ENCODE results near the gene FBXO48. TPM values are rescaled to one million over a fixed set of nuclear protein-coding genes. Genes with fewer than 3 reads are reported as not detected.

FBXO48 gene
- total and polyA plus RNA-seq, 2 donors (not counting 1 experiment from before 2014, with no cell fraction given) = 0.33 to 0.65 TPM

GRCh38 chr2:68453761-68454360 lies 13.2 kb downstream of the FBXO48 start:
- Histone ChIP-seq H3K4me2 (ENCODE audit: extremely low read depth, insufficient read depth, low read length) (no peak overlapping the region), H3K4me3 (replicated peaks in 1 of 4; ENCODE audit: control extremely low read depth in 1 of 4, insufficient read depth in 1 of 4, low read depth in 3 of 4, low read length in 4 of 4) (no peak overlapping the region), H4K20me1 (ENCODE audit: control insufficient read depth, extremely low read depth, insufficient read depth, low read length) (no peaks in the 10 kb centered on the region)

GRCh38 chr2:68452158-68452900 lies 14.8 kb downstream of the FBXO48 start:
- H3K9me3 ChIP-seq (ENCODE audit: control insufficient read depth, insufficient read depth, low read depth, low read length) = no peaks in the 10 kb centered on the region
- no peak overlapping the region for H3K4me2 ChIP-seq (ENCODE audit: extremely low read depth, insufficient read depth, low read length)
- H2AFZ ChIP-seq (ENCODE audit: low read length) = no peak overlapping the region
- no peaks in the 10 kb centered on the region for H3K27me3 ChIP-seq (ENCODE audit: control insufficient read depth, insufficient read depth, low read length)
- no peak overlapping the region for H3K4me3 ChIP-seq (replicated peaks in 1 of 4; ENCODE audit: control extremely low read depth in 1 of 4, insufficient read depth in 1 of 4, low read depth in 3 of 4, low read length in 4 of 4)
- H3K36me3 ChIP-seq (ENCODE audit: control insufficient read depth, insufficient read depth, low read length) = no peaks in the 10 kb centered on the region
- no peaks in the 10 kb centered on the region for H3K4me1 ChIP-seq (ENCODE audit: control insufficient read depth, extremely low read depth, insufficient read depth, low read length)
- no peak for DNase-seq (ENCODE audit: low read depth in 2 of 2)
- no peaks in the 10 kb centered on the region for H3K79me2 ChIP-seq (ENCODE audit: control insufficient read depth, insufficient read depth, low read length)
- H3K27ac ChIP-seq (ENCODE audit: insufficient read depth, low read length) = no peak overlapping the region
- no peaks in the 10 kb centered on the region for H4K20me1 ChIP-seq (ENCODE audit: control insufficient read depth, extremely low read depth, insufficient read depth, low read length)
- H3K9ac ChIP-seq (ENCODE audit: insufficient read depth, low read length) = no peak overlapping the region
- TF ChIP-seq EZH2 (IDR thresholded peaks at IDR 0.05; ENCODE audit: low read length, missing control alignments) = no peak

More at GRCh38 chr2:68453761-68454360, 13.2 kb downstream of the FBXO48 start:
- TF ChIP-seq CTCF (conservative IDR thresholded peaks at IDR 0.05 in 1 of 2, IDR thresholded peaks at IDR 0.05 in 1 of 2; ENCODE audit: low read depth in 1 of 2, low read length in 2 of 2) (no peak), EZH2 (IDR thresholded peaks at IDR 0.05; ENCODE audit: low read length, missing control alignments) (no peak)
- Histone ChIP-seq H3K36me3 (ENCODE audit: control insufficient read depth, insufficient read depth, low read length) (no peaks in the 10 kb centered on the region), H3K4me1 (ENCODE audit: control insufficient read depth, extremely low read depth, insufficient read depth, low read length) (peaks cover 5% of the 10 kb centered on the region), H3K27ac (ENCODE audit: insufficient read depth, low read length) (no peak overlapping the region), H2AFZ (ENCODE audit: low read length) (no peak overlapping the region), H3K9me3 (ENCODE audit: control insufficient read depth, insufficient read depth, low read depth, low read length) (no peaks in the 10 kb centered on the region), H3K9ac (ENCODE audit: insufficient read depth, low read length) (no peak overlapping the region), H3K79me2 (ENCODE audit: control insufficient read depth, insufficient read depth, low read length) (no peaks in the 10 kb centered on the region), H3K27me3 (ENCODE audit: control insufficient read depth, insufficient read depth, low read length) (no peaks in the 10 kb centered on the region)
- DNase-seq (ENCODE audit: low read depth in 2 of 2) = no peak

GRCh38 chr2:68448671-68449653 lies 18.1 kb downstream of the FBXO48 start:
- H3K4me1 ChIP-seq (ENCODE audit: control insufficient read depth, extremely low read depth, insufficient read depth, low read length) = no peaks in the 10 kb centered on the region

More at GRCh38 chr2:68448671-68449653, 18.1 kb downstream of the FBXO48 start:
- no peak overlapping the region for H3K9ac ChIP-seq (ENCODE audit: insufficient read depth, low read length)
- TF ChIP-seq CTCF (conservative IDR thresholded peaks at IDR 0.05 in 1 of 2, IDR thresholded peaks at IDR 0.05 in 1 of 2; ENCODE audit: low read depth in 1 of 2, low read length in 2 of 2) (no peak), EZH2 (IDR thresholded peaks at IDR 0.05; ENCODE audit: low read length, missing control alignments) (no peak)
- no peaks in the 10 kb centered on the region for H3K79me2 ChIP-seq (ENCODE audit: control insufficient read depth, insufficient read depth, low read length)
- no peaks in the 10 kb centered on the region for H3K36me3 ChIP-seq (ENCODE audit: control insufficient read depth, insufficient read depth, low read length)
- peaks cover 3% of the 10 kb centered on the region for H3K27me3 ChIP-seq (ENCODE audit: control insufficient read depth, insufficient read depth, low read length)
- H3K4me3 ChIP-seq (replicated peaks in 1 of 4; ENCODE audit: control extremely low read depth in 1 of 4, insufficient read depth in 1 of 4, low read depth in 3 of 4, low read length in 4 of 4) = no peak overlapping the region
- DNase-seq (ENCODE audit: low read depth in 2 of 2) = no peak
- H3K9me3 ChIP-seq (ENCODE audit: control insufficient read depth, insufficient read depth, low read depth, low read length) = no peaks in the 10 kb centered on the region
- H2AFZ ChIP-seq (ENCODE audit: low read length) = no peak overlapping the region
- no peak overlapping the region for H3K27ac ChIP-seq (ENCODE audit: insufficient read depth, low read length)
- H4K20me1 ChIP-seq (ENCODE audit: control insufficient read depth, extremely low read depth, insufficient read depth, low read length) = no peaks in the 10 kb centered on the region
- no peak overlapping the region for H3K4me2 ChIP-seq (ENCODE audit: extremely low read depth, insufficient read depth, low read length)

Data from fibroblast of lung (primary cell).